SU-DHL-6 (cell line): ENCODE data around the gene GPX1.

Source experiments
- EZH2phosphoT487 ChIP-seq: fragments of 200-600 bp; sonication (generic), shearing (Covaris generic); conservative IDR thresholded peaks from 2 replicates; pipeline ENCODE4 v1.6.1; 2018; ENCODE audit warnings: mild to moderate bottlenecking, antibody characterized with exemption, low read length, moderate library complexity, mixed read lengths
- TF ChIP-seq, protein P1 (sequence below): fragments of 200-600 bp; sonication (generic); IDR thresholded peaks from one replicate; pipeline ENCODE4 v1.5.1; 2017; ENCODE audit warnings: antibody characterized with exemption, mild to moderate bottlenecking, low read length, moderate library complexity; ENCODE audit not compliant: insufficient read depth, poor library complexity, severe bottlenecking

DNA sequence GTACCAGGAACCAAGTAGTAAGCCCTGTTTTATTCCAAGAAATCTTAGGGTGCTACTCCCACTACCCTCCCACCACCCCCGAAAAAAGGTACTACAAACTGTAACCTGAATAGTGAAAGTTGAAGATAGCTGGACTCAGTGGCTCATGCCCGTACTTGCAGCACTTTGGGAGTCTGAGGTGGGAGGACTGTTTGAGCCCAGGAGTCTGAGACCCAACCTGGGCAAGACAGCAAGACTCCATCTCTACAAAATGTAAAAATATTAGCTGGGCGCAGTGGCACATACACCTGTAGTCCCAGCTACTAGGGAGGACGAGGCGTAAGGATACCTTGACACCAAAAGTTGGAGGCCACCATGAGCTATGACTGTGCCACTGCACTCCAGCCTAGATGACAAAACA lies 45.7 kb upstream of the GPX1 start:
- TF ChIP-seq, protein P1, sequence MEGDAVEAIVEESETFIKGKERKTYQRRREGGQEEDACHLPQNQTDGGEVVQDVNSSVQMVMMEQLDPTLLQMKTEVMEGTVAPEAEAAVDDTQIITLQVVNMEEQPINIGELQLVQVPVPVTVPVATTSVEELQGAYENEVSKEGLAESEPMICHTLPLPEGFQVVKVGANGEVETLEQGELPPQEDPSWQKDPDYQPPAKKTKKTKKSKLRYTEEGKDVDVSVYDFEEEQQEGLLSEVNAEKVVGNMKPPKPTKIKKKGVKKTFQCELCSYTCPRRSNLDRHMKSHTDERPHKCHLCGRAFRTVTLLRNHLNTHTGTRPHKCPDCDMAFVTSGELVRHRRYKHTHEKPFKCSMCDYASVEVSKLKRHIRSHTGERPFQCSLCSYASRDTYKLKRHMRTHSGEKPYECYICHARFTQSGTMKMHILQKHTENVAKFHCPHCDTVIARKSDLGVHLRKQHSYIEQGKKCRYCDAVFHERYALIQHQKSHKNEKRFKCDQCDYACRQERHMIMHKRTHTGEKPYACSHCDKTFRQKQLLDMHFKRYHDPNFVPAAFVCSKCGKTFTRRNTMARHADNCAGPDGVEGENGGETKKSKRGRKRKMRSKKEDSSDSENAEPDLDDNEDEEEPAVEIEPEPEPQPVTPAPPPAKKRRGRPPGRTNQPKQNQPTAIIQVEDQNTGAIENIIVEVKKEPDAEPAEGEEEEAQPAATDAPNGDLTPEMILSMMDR: no peak
- no peak for TF ChIP-seq EZH2phosphoT487
